ENCODE results near the gene NUP88.

Gene NUP88

DNA sequence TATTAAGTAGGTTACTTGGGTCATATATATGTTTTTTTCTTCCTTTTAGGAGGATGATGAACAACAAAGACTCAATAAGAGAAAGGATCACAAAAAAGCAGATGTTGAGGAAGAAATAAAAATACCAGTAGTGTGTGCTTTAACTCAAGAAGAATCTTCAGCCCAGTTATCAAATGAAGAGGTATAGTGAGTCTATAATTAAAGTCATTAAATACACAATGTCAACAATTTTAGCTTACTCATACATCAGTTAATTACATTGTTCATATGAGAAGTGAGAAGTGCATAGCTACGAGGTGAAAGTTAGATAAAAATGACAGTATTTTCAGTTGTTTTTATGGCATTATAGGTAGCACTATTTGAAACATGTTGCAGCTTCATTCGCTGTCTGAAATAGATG is 65.2 kb downstream of the NUP88 start:
- DNase-seq: no peak

DNA sequence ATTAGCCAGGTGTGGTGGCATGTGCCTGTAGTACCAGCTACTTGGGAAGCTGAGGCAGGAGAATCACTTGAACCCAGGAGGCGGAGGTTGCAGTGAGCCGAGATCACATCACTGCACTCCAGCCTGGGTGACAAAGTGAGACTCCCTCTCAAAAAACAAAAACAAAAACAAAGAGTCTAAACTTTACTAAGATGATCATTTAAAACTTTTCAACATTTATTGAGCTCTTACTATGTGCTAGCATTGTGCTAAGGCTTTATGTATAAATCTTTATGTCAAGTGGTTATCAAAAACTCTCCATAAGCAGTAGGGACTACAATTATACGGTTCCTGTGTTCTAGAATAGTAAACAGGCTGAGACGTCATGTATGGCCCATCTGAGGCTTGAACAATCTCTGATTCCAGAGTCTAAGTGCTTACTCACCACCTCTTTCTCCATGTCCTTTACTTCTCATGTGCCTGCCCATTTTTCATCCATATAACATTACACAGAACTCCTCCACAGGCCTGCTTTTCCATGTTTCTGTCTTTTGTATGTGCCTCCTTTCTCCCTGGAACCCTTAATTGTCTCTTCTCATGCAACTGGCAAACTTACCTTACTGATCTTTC is 66.7 kb downstream of the NUP88 start:
- DNase-seq: no peak

DNA sequence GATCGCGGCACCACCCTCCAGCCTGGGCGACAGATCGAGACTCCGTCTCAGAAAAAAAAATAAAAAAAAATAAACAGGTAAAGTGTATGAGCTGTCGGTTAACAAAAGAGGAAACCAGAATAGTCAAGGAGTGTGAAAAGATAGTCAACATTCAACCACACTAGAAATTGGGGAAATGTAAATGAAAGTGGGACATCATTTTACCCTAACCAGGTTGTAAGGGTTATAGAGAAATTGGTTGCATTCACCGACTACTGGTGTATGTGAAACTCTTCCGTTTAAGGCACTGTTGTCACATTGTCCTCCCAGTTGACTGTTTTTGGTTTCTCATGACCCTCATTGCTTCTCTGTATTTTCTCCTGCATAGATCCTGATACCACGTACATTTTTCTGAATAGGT is 74.5 kb downstream of the NUP88 start:
- DNase-seq: no peak

All from T-helper 9 cell (primary cell).